ENCODE results near the gene ECSIT. TPM values are rescaled to one million over a fixed set of nuclear protein-coding genes. Genes with fewer than 3 reads are reported as not detected.

ECSIT gene
- total RNA-seq, 1 experiment from 2014 or later: 52.8 TPM

- Histone ChIP-seq H3K9ac (ENCODE audit: low read length) (no peak overlapping the region), H3K27ac (ENCODE audit: low read depth, low read length) (no peak overlapping the region), H3K4me2 (ENCODE audit: low read length) (no peak overlapping the region), H4K20me1 (ENCODE audit: insufficient read depth) (no peaks in the 10 kb centered on the region), H3K4me3 (replicated peaks in 1 of 2; ENCODE audit: low read depth in 1 of 2, low read length in 2 of 2) (no peak overlapping the region), H3K27me3 (ENCODE audit: insufficient read depth, low read length) (no peaks in the 10 kb centered on the region), H3K9me3 (ENCODE audit: control insufficient read depth in 1 of 2, insufficient read depth in 1 of 2, low read depth in 1 of 2, low read length in 2 of 2) (no peaks in the 10 kb centered on the region), H3K36me3 (ENCODE audit: control insufficient read depth in 1 of 2, insufficient read depth in 2 of 2, low read length in 2 of 2) (no peaks in the 10 kb centered on the region), H3K4me1 (ENCODE audit: control insufficient read depth in 1 of 2, insufficient read depth in 2 of 2, low read length in 2 of 2) (peaks cover 0 to 12% of the 10 kb centered on the region in 2 experiments; a peak in 2 of 4 replicates), H3K9me2 (ENCODE audit: insufficient read depth) (no peaks in the 10 kb centered on the region), H3K79me2 (ENCODE audit: insufficient read depth, low read length) (peaks cover 8% of the 10 kb centered on the region), H2AFZ (ENCODE audit: low read depth, low read length, poor library complexity, severe bottlenecking) (no peak overlapping the region)
- DNase-seq (ENCODE audit: low read depth, low spot score) (no peak), ATAC-seq (no peak)
- no TSS peak for BruUV-seq (replicated peaks)
- TF ChIP-seq SIN3A (IDR thresholded peaks at IDR 0.05; ENCODE audit: low read depth): no peak
- TF ChIP-seq ELF1 (IDR thresholded peaks at IDR 0.05; ENCODE audit: borderline replicate concordance, low read depth): no peak
- no peak for TF ChIP-seq REST (IDR thresholded peaks at IDR 0.05; ENCODE audit: low read depth)
- TF ChIP-seq RAD21 (IDR thresholded peaks at IDR 0.05; ENCODE audit: low read depth): no peak
- TF ChIP-seq CEBPB (IDR thresholded peaks at IDR 0.05; ENCODE audit: low read depth): no peak
- no peak for TF ChIP-seq CTCF (IDR thresholded peaks at IDR 0.05 in 2 of 3, conservative IDR thresholded peaks at IDR 0.05 in 1 of 3; ENCODE audit: borderline replicate concordance in 1 of 3, insufficient read depth in 1 of 3, low read depth in 2 of 3, low read length in 2 of 3)
- no peak for TF ChIP-seq ATF3 (IDR thresholded peaks at IDR 0.05)
- no peak for TF ChIP-seq ZBTB33 (IDR thresholded peaks at IDR 0.05; ENCODE audit: extremely low read depth, insufficient replicate concordance, low read length)
- TF ChIP-seq POLR2A (IDR thresholded peaks at IDR 0.05; ENCODE audit: borderline replicate concordance, extremely low read depth, insufficient read depth, insufficient read length): no peak
- no peak for TF ChIP-seq MAX (IDR thresholded peaks at IDR 0.05)
- no peak for TF ChIP-seq POLR2AphosphoS5 (IDR thresholded peaks at IDR 0.05; ENCODE audit: low read depth, low read length)
- no peak for TF ChIP-seq YY1 (IDR thresholded peaks at IDR 0.05; ENCODE audit: extremely low read depth, insufficient replicate concordance, low read depth, low read length)
- TF ChIP-seq SRF (IDR thresholded peaks at IDR 0.05; ENCODE audit: low read depth): no peak
- TF ChIP-seq JUND (IDR thresholded peaks at IDR 0.05): no peak
- no peak for TF ChIP-seq EZH2 (IDR thresholded peaks at IDR 0.05)
- TF ChIP-seq EZH2phosphoT487 (IDR thresholded peaks at IDR 0.05; ENCODE audit: borderline replicate concordance): no peak
- no peak for TF ChIP-seq TCF7L2 (IDR thresholded peaks at IDR 0.05; ENCODE audit: borderline replicate concordance, extremely low read depth, insufficient read depth, insufficient read length)
- CTCF ChIA-PET: no interaction called here
- POLR2A ChIA-PET: no interaction called here
- intact Hi-C loops (cut with micrococcal nuclease): loop anchor here (5.0 kb wide), 1 partner anchor 234 kb away; the partner anchor contains the start of gene ZNF491
- RAD21 ChIA-PET (ENCODE audit: low non-redundant PET in 1 of 2, low total read pairs in 2 of 2, uncharacterized antibody in 2 of 2, unreplicated experiment in 2 of 2): no interaction called here
These were observed 34.6 kb upstream of the ECSIT start for GRCh38 chr19:11563532-11563931.
